ENCODE results near the gene MTA1.

Gene MTA1

DNA sequence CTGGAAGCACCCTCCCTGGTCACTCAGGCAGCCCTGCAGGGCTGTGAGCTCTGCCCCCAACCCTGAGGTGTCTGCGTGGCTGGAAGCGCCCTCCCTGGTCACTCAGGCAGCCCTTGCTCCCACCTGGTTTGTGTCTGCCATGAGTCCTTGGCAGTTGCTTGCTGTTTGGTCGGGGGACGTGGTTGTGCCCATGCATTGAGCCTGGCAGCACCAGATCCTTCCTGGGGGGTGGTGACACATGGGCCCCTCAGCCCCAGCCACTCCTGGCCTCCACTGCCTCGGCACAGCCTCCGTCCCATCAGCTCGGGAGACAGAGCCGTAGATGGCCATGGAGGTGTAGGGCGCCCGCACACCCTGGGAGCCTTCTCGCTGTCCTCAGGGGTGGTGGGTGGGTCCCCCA lies 19.6 kb downstream of the MTA1 start:
- no peak overlapping the region for H3K27ac ChIP-seq (replicated peaks)
- H3K4me3 ChIP-seq (replicated peaks; ENCODE audit: insufficient read depth, low read length) = no peak overlapping the region
- no peaks in the 10 kb centered on the region for H3K27me3 ChIP-seq (ENCODE audit: insufficient read depth, poor library complexity, severe bottlenecking)
- no peak for TF ChIP-seq POLR2AphosphoS5 (IDR thresholded peaks at IDR 0.05; ENCODE audit: low read depth)
- TF ChIP-seq, protein P1, sequence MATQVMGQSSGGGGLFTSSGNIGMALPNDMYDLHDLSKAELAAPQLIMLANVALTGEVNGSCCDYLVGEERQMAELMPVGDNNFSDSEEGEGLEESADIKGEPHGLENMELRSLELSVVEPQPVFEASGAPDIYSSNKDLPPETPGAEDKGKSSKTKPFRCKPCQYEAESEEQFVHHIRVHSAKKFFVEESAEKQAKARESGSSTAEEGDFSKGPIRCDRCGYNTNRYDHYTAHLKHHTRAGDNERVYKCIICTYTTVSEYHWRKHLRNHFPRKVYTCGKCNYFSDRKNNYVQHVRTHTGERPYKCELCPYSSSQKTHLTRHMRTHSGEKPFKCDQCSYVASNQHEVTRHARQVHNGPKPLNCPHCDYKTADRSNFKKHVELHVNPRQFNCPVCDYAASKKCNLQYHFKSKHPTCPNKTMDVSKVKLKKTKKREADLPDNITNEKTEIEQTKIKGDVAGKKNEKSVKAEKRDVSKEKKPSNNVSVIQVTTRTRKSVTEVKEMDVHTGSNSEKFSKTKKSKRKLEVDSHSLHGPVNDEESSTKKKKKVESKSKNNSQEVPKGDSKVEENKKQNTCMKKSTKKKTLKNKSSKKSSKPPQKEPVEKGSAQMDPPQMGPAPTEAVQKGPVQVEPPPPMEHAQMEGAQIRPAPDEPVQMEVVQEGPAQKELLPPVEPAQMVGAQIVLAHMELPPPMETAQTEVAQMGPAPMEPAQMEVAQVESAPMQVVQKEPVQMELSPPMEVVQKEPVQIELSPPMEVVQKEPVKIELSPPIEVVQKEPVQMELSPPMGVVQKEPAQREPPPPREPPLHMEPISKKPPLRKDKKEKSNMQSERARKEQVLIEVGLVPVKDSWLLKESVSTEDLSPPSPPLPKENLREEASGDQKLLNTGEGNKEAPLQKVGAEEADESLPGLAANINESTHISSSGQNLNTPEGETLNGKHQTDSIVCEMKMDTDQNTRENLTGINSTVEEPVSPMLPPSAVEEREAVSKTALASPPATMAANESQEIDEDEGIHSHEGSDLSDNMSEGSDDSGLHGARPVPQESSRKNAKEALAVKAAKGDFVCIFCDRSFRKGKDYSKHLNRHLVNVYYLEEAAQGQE (IDR thresholded peaks at IDR 0.05; ENCODE audit: insufficient replicate concordance, low read depth) = no peak
- TF ChIP-seq GABPA (IDR thresholded peaks at IDR 0.05; ENCODE audit: low read depth) = no peak
- TF ChIP-seq, protein P2, sequence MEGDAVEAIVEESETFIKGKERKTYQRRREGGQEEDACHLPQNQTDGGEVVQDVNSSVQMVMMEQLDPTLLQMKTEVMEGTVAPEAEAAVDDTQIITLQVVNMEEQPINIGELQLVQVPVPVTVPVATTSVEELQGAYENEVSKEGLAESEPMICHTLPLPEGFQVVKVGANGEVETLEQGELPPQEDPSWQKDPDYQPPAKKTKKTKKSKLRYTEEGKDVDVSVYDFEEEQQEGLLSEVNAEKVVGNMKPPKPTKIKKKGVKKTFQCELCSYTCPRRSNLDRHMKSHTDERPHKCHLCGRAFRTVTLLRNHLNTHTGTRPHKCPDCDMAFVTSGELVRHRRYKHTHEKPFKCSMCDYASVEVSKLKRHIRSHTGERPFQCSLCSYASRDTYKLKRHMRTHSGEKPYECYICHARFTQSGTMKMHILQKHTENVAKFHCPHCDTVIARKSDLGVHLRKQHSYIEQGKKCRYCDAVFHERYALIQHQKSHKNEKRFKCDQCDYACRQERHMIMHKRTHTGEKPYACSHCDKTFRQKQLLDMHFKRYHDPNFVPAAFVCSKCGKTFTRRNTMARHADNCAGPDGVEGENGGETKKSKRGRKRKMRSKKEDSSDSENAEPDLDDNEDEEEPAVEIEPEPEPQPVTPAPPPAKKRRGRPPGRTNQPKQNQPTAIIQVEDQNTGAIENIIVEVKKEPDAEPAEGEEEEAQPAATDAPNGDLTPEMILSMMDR (IDR thresholded peaks at IDR 0.05; ENCODE audit: insufficient read depth, low read length) = no peak
- TF ChIP-seq SPI1 (IDR thresholded peaks at IDR 0.05; ENCODE audit: borderline replicate concordance, low read depth) = no peak
- DNase-seq (ENCODE audit: low read depth in 1 of 2, low spot score in 1 of 2) = no peak

DNA sequence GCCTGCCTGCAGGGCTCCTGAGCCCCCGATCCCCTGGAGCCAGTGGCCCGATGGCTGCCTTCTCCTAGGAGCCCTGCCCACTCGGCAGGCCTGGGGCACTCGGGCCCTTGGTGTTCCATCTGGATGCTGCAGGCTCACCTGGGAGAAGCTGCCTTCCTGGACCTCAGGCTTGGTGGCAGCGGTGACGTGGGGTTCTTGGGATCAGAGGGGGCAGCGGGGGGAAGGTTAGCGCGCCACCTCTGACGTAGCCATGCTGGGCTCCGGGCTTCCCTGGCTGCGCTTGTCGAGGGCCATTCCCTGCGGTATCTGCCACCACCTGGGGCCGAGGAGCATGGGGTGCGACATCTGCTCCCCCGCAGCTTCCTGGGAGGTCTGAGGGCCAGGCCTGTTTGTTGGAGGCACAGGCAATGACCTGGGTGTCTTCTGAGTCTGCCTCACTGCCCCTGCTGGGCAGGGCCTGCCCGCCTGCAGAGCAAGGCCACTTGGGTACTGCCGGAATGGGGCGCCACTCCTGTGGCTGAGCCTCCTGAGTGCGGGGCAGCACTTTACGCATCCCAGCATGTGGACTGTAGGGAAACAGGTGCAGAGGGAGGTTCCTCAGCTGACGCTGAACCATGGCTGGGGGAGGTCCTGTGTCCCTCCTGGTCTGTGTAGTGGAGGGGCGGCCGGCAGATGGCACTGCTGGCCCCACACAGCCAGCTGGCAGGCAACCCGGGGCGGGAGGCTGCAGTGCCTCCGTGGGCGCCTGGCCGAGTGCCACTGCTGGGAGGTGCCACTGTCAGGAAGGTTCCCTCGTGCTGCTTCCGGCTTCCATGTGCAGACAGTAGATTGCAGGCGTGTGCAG lies 20.3 kb downstream of the MTA1 start:
- Histone ChIP-seq H3K27ac (replicated peaks) (no peak overlapping the region), H3K27me3 (ENCODE audit: insufficient read depth, poor library complexity, severe bottlenecking) (no peaks in the 10 kb centered on the region), H3K4me3 (replicated peaks; ENCODE audit: insufficient read depth, low read length) (no peak overlapping the region)
- DNase-seq (ENCODE audit: low read depth in 1 of 2, low spot score in 1 of 2) = peak in 1 of 2 experiments; percentile 6
- TF ChIP-seq POLR2AphosphoS5 (IDR thresholded peaks at IDR 0.05; ENCODE audit: low read depth) (peak; percentile 38; the same call in 1 of the 2 replicates), SPI1 (IDR thresholded peaks at IDR 0.05; ENCODE audit: borderline replicate concordance, low read depth) (no peak), GABPA (IDR thresholded peaks at IDR 0.05; ENCODE audit: low read depth) (0 out of 2 replicates have a peak, but pooled peaks have one; percentile 23)
- TF ChIP-seq, protein P2 (IDR thresholded peaks at IDR 0.05; ENCODE audit: insufficient read depth, low read length) = no peak
- TF ChIP-seq, protein P1 (IDR thresholded peaks at IDR 0.05; ENCODE audit: insufficient replicate concordance, low read depth) = no peak

DNA sequence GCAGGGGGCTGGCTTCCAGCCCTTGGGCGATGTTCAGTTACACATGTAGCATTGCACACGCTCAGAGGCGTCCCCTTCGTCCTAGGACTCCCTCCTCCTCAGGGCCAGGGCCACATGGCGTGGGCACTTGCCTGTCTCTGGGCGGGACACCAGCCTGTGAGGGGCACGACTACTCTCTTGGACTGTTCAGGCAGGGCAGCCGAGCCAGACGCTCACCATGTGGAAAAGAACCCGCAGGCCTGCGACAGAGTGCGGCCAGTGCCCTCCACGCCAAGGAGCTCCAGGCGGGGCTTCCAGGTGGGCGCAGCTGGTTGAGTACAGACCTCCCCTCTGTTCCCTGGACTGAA lies 20.9 kb downstream of the MTA1 start:
- Histone ChIP-seq H3K27ac (replicated peaks) (no peak overlapping the region), H3K27me3 (ENCODE audit: insufficient read depth, poor library complexity, severe bottlenecking) (no peaks in the 10 kb centered on the region), H3K4me3 (replicated peaks; ENCODE audit: insufficient read depth, low read length) (no peak overlapping the region)
- DNase-seq (ENCODE audit: low read depth in 1 of 2, low spot score in 1 of 2) = no peak
- TF ChIP-seq SPI1 (IDR thresholded peaks at IDR 0.05; ENCODE audit: borderline replicate concordance, low read depth) (no peak), GABPA (IDR thresholded peaks at IDR 0.05; ENCODE audit: low read depth) (no peak), POLR2AphosphoS5 (IDR thresholded peaks at IDR 0.05; ENCODE audit: low read depth) (no peak)
- TF ChIP-seq, protein P2 (IDR thresholded peaks at IDR 0.05; ENCODE audit: insufficient read depth, low read length) = no peak
- TF ChIP-seq, protein P1 (IDR thresholded peaks at IDR 0.05; ENCODE audit: insufficient replicate concordance, low read depth) = no peak

Data from HL-60 (cell line).